Peyer's patch (tissue), 4 donors: ENCODE measurements around the gene AP5B1. TPM values are rescaled to one million over a fixed set of nuclear protein-coding genes. Genes with fewer than 3 reads are reported as not detected.
A peak's percentile ranks its signal among the peaks of the same experiment; 100 is the strongest.

Experiments
- DNase-seq, 3 donors: peaks; one replicate each; pipeline ENCODE4 v3.0.0-alpha.2; 2017 to 2019
- H3K27ac ChIP-seq, 4 donors: fragments of 200-600 bp; sonication (generic); one replicate each; pipeline ENCODE4 v1.5.1; 2016 to 2019
- H3K27me3 ChIP-seq, 2 donors: fragments of 200-600 bp; sonication (generic); one replicate each; pipeline ENCODE4 v1.5.1; 2019
- H3K36me3 ChIP-seq, 3 donors: fragments of 200-600 bp; sonication (generic); one replicate each; pipeline ENCODE4 v1.5.1; 2016 to 2019
- H3K4me1 ChIP-seq, 4 donors: fragments of 200-600 bp; sonication (generic); one replicate each; pipeline ENCODE4 v1.5.1; 2016 to 2019
- H3K4me3 ChIP-seq, 4 donors: fragments of 200-600 bp; sonication (generic); 1 replicate in 3 of 4; 2 replicates in 1 of 4; pipeline ENCODE4 v1.5.1; 2016 to 2019; ENCODE audit warnings: mild to moderate bottlenecking in 1 of 4
- H3K9me3 ChIP-seq, 4 donors: fragments of 200-600 bp; sonication (generic); one replicate each; pipeline ENCODE4 v1.5.1; 2016 to 2019; ENCODE audit warnings: mild to moderate bottlenecking in 1 of 4
- POLR2A ChIP-seq, 2 donors: fragments of 450-650 bp; IDR thresholded peaks; one replicate each; pipeline ENCODE4 v1.5.1; 2017; ENCODE audit warnings: antibody characterized with exemption in 2 of 2, mild to moderate bottlenecking in 2 of 2, moderate library complexity in 2 of 2
- total RNA-seq, 4 donors: library from RNA; depleted of rRNA; stranded (reverse); fragments of >200 nt; gene quantifications; one replicate each; pipeline ENCODE4 v1.1.0, GENCODE V29; 2016
- TF ChIP-seq, protein P1 (sequence below), 6 experiments: fragments of 450-650 bp in 4 of 6; fragments of 200-600 bp in 2 of 6; sonication (generic) in 1 of 6; IDR thresholded peaks; one replicate each; pipeline ENCODE4 v1.5.1; 2017 to 2019; ENCODE audit warnings: antibody characterized with exemption in 6 of 6, mild to moderate bottlenecking in 3 of 6, moderate library complexity in 1 of 6

The AP5B1 gene
- total RNA-seq, 4 donors from 2014 or later = 14.9 to 35.8 (median 35.0) TPM

DNA sequence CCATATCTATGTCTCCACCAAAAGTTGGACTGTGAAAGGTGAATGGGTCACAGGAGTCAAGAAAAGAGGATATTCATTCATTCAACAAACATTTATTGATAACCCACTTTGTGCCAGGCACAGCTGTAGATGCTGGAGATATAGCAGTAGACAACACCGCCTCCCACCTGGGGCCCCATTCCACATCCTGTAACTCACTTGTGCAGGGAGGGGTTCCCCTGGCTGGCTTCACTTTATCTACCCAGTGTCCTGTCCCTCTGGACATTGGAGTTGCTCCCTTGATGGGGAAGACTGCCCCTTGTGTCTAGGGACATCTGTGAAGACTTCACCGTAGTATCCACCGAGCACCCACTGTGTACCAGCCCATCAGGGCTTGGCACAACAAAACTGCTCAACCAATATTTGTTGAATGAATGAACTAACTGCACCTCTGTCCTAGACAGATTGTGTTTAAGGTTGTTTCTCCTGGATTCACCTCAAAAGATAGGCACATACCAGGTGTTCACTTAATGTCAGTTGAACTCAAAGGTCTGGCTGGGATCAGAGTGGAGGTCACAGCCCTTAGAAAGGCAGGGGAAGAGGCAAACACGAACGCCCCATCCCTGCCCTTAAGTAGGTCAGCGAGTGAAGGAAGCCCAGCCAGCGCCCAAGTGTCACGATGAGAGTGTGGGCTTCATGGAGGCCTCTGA, 4.7 kb upstream of the AP5B1 start:
- no peak for DNase-seq
- no peak overlapping the region for H3K27ac ChIP-seq
- peaks cover 0 to 9% of the 10 kb centered on the region in 2 donors for H3K27me3 ChIP-seq

DNA sequence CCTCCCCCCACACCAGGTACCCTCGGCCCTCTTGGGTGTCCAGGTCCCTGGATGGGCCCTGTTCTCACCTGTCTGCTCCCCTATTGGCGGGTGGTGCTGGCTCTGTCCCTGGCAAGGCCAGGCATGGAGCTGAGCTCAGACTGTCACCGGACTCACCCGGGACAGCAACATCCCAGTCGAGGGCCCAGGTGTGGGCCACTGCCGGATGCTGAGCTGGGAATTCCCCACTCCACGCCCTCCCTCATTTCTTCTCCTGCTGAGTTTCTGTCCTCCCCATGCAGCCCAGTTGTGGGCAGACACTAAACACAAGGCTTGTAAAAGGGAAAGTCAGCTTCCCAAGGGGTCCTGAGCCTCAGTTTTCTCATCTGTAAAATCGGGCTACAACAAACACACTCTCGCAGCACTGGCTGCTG, 2.0 kb upstream of the AP5B1 start:
- H3K27ac ChIP-seq = no peak overlapping the region
- peak in 1 of 3 donors; percentile 48 for DNase-seq
- no peak overlapping the region for H3K4me3 ChIP-seq
- peaks cover 0 to 9% of the 10 kb centered on the region in 2 donors for H3K27me3 ChIP-seq
- H3K9me3 ChIP-seq = no peaks in the 10 kb centered on the region
- TF ChIP-seq, protein P1, sequence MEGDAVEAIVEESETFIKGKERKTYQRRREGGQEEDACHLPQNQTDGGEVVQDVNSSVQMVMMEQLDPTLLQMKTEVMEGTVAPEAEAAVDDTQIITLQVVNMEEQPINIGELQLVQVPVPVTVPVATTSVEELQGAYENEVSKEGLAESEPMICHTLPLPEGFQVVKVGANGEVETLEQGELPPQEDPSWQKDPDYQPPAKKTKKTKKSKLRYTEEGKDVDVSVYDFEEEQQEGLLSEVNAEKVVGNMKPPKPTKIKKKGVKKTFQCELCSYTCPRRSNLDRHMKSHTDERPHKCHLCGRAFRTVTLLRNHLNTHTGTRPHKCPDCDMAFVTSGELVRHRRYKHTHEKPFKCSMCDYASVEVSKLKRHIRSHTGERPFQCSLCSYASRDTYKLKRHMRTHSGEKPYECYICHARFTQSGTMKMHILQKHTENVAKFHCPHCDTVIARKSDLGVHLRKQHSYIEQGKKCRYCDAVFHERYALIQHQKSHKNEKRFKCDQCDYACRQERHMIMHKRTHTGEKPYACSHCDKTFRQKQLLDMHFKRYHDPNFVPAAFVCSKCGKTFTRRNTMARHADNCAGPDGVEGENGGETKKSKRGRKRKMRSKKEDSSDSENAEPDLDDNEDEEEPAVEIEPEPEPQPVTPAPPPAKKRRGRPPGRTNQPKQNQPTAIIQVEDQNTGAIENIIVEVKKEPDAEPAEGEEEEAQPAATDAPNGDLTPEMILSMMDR (IDR thresholded peaks at IDR 0.05) = no peak
- no peak for TF ChIP-seq POLR2A (IDR thresholded peaks at IDR 0.05)
- peaks cover 0 to 16% (median 0%) of the 10 kb centered on the region in 3 donors for H3K36me3 ChIP-seq
- peaks cover 0 to 38% (median 20%) of the 10 kb centered on the region in 4 donors for H3K4me1 ChIP-seq

More for the DNA sequence above, 4.7 kb upstream of the AP5B1 start:
- H3K9me3 ChIP-seq = no peaks in the 10 kb centered on the region
- H3K4me3 ChIP-seq = no peak overlapping the region
- TF ChIP-seq, protein P1 (IDR thresholded peaks at IDR 0.05) = no peak
- TF ChIP-seq POLR2A (IDR thresholded peaks at IDR 0.05) = no peak
- H3K4me1 ChIP-seq = peaks cover 0 to 34% (median 21%) of the 10 kb centered on the region in 4 donors
- H3K36me3 ChIP-seq = no peaks in the 10 kb centered on the region

DNA sequence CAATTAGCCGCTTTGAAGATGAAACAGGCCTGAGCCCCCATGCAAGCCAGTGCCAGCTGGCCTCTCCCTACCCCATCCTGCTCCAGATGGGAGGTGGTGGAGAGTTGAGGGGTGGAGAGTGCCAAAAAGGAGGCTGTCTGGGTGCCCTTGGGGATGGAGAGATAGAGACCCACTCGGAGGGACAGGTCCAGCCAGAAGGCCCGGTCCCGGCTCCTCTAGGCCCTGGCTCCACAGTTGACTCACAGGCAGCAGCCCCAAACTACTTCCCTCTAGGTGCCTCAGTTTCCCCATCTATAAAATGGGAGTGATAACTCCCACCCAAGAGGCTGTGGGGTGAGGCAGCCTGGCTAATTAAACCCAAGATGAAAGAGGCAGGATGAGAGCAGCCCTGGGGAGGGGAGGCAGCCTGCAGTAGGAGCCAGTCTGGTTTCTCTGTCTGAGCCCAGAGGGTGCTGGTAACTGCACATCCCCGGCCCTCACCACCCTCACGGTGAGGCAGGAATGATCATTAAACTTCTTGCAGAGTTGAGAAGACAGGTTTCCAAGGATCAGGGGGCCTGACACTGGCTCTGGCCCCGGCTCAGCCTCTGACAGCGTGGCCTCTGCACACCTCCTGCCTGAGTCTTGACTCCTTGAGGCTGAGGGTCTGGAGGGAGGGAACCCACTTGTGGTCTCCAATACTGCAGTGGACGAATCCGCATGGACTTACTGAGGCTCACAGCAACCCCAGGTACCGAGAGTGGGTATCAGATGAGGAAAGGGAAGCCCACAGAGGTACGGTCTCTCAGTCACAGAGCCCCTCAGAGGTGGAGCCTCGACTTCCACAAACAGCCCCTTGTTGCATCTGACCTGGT, 1.4 kb upstream of the AP5B1 start:
- peaks cover 0 to 9% of the 10 kb centered on the region in 2 donors for H3K27me3 ChIP-seq
- DNase-seq = peak in 1 of 3 donors; percentile 48
- H3K27ac ChIP-seq = peak overlapping the region in 1 of 4 donors; percentile 88
- H3K36me3 ChIP-seq = peaks cover 0 to 22% (median 0%) of the 10 kb centered on the region in 3 donors
- H3K4me3 ChIP-seq = no peak overlapping the region
- peaks cover 0 to 32% (median 16%) of the 10 kb centered on the region in 4 donors for H3K4me1 ChIP-seq
- TF ChIP-seq, protein P1 (IDR thresholded peaks at IDR 0.05) = no peak
- TF ChIP-seq POLR2A (IDR thresholded peaks at IDR 0.05) = no peak
- no peaks in the 10 kb centered on the region for H3K9me3 ChIP-seq

DNA sequence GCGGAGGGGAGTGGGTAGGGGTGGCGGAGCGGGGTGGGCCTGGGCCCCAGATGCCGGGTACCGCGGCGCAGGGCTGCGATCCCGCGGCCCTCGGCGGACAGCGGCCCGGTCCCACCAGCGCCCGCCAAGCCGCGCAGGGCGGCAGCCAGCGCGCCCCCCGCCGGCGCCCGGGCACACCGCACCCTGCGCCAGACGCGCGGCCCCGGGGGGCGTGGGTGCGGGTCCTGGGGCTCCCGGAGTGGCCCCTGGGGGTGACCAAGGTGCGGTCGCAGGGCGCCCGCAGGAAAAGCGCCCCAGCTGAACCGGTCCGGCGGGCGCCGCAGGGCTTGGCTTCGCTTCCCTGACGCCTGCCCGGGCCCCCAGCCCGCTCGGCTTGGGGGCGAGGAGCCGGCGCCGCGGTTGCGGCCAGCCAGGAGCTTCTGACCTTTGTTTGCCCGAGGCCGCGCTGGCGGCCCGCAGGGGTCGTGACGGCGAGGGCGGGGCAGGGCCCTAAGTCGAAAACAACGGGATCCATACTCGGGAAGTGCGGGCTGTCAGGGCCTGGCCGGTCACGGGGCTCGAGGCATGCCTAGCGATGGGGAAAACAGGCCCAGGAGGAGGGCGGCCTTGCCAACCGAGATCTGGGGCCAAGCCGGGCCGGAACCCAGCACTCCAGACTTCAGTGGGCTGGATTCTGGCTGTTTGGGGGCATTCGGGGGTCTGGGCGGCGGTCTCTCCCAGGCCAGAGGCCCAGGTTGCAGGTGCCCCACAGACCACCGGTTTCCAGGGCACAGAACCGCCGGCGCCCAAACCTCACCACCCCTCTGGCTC, 581 bp upstream of the AP5B1 start:
- peaks cover 0 to 24% (median 14%) of the 10 kb centered on the region in 4 donors for H3K4me1 ChIP-seq
- H3K27me3 ChIP-seq = peaks cover 0 to 6% of the 10 kb centered on the region in 2 donors
- H3K4me3 ChIP-seq = peak overlapping the region; percentile 86 to 96 (median 94)
- H3K9me3 ChIP-seq = no peaks in the 10 kb centered on the region
- TF ChIP-seq POLR2A (IDR thresholded peaks at IDR 0.05) = no peak
- TF ChIP-seq, protein P1 (IDR thresholded peaks at IDR 0.05) = peak in 5 of 6 experiments; percentile 25 to 60 (median 45)
- peak in 2 of 3 donors; percentile 59 to 60 for DNase-seq
- peak overlapping the region; percentile 88 to 92 (median 91) for H3K27ac ChIP-seq
- peaks cover 0 to 22% (median 0%) of the 10 kb centered on the region in 3 donors for H3K36me3 ChIP-seq
